Testis (tissue), 3 donors: ENCODE data around the gene KHK. TPM values are rescaled to one million over a fixed set of nuclear protein-coding genes. Genes with fewer than 3 reads are reported as not detected.

Experiments used
- DNase-seq: peaks from one replicate; pipeline ENCODE4 v3.0.0-alpha.2; 2019
- H3K27ac ChIP-seq, 2 donors: fragments of 200-600 bp; sonication (generic); one replicate each; pipeline ENCODE4 v1.5.1; 2019
- H3K27me3 ChIP-seq: fragments of 200-600 bp; sonication (generic); one replicate; pipeline ENCODE4 v1.5.1; 2019
- H3K36me3 ChIP-seq: fragments of 200-600 bp; sonication (generic); one replicate; pipeline ENCODE4 v1.5.1; 2017; ENCODE audit warnings: low read depth; ENCODE audit errors: missing control alignments
- H3K4me1 ChIP-seq: fragments of 200-600 bp; sonication (generic); one replicate; pipeline ENCODE4 v1.5.1; 2019
- H3K4me3 ChIP-seq, 2 donors: fragments of 200-600 bp; sonication (generic); one replicate each; pipeline ENCODE4 v1.5.1; 2017 to 2019
- H3K9me3 ChIP-seq: fragments of 200-600 bp; sonication (generic); one replicate; pipeline ENCODE4 v1.5.1; 2017
- CTCF ChIP-seq, 3 experiments: fragments of 450-650 bp in 2 of 3; fragments of 200-600 bp in 1 of 3; sonication (generic) in 1 of 3; IDR thresholded peaks; one replicate each; pipeline ENCODE4 v1.5.1; 2016 to 2019; ENCODE audit warnings: antibody characterized with exemption in 3 of 3, mild to moderate bottlenecking in 2 of 3, moderate library complexity in 1 of 3
- POLR2A ChIP-seq: fragments of 450-650 bp; IDR thresholded peaks from one replicate; pipeline ENCODE4 v1.6.1; 2017; ENCODE audit warnings: antibody characterized with exemption, mild to moderate bottlenecking, moderate library complexity
- WGBS, 2 donors: methylation state at CpG; one replicate each; pipeline ENCODE4 v1.1.5; 2018; 5-methylcytosine and 5-hydroxymethylcytosine counted together
- intact Hi-C: fragments of 100-400 bp; cut with DNase I; formaldehyde crosslinking; loops from one replicate; pipeline ENCODE4 v1.15.1; 2023; ENCODE audit warnings: low total_unique reads
- polyA plus RNA-seq: library from polyadenylated mRNA; stranded (reverse); fragments of 350-450 nt; fragmentation: Illumina TruSeq; extraction: RNeasy Lipid Tissue Mini Kit (QIAGEN cat#74804); gene quantifications from one replicate; pipeline ENCODE4 v1.2.3, GENCODE V29; 2014; ENCODE audit warnings: low read depth, low replicate concordance; ENCODE audit not compliant: insufficient read depth
- total RNA-seq, 2 donors: library from RNA; depleted of rRNA; stranded (reverse); fragments of >200 nt; gene quantifications; one replicate each; pipeline ENCODE4 v1.2.3, GENCODE V29; 2016

KHK gene
- total and polyA plus RNA-seq, 3 donors from 2014 or later, result 5.3 to 13.4 (median 11.5) TPM

- no peak overlapping the region for H3K4me3 ChIP-seq
- H3K27ac ChIP-seq, result no peak overlapping the region
- H3K4me1 ChIP-seq, result peaks cover 11% of the 10 kb centered on the region
- TF ChIP-seq POLR2A, result no peak
- no peak for TF ChIP-seq CTCF (IDR thresholded peaks at IDR 0.05)
- H3K36me3 ChIP-seq, result no peaks in the 10 kb centered on the region
- DNase-seq, result no peak
- 90% methylated on average over 3 to 7 of the region's 7 CpGs for WGBS, 2 donors
- no peaks in the 10 kb centered on the region for H3K9me3 ChIP-seq
- no peaks in the 10 kb centered on the region for H3K27me3 ChIP-seq
- intact Hi-C loops, result no loop called here
Measured at GRCh38 chr2:27136751-27137150, 50.2 kb downstream of the KHK start.

- intact Hi-C loops, result no loop called here
- Histone ChIP-seq H3K4me3 (no peak overlapping the region), H3K27me3 (no peaks in the 10 kb centered on the region), H3K36me3 (no peaks in the 10 kb centered on the region), H3K27ac (no peak overlapping the region), H3K9me3 (no peaks in the 10 kb centered on the region), H3K4me1 (peaks cover 11% of the 10 kb centered on the region)
- 91 to 92% methylated on average over 14 to 21 of the region's 21 CpGs for WGBS, 2 donors
- TF ChIP-seq CTCF (IDR thresholded peaks at IDR 0.05), result no peak
- TF ChIP-seq POLR2A, result no peak
- no peak for DNase-seq
Measured at GRCh38 chr2:27137322-27137935, 50.9 kb downstream of the KHK start.

GRCh38 chr2:27138111-27138510 lies 51.5 kb downstream of the KHK start:
- Histone ChIP-seq H3K4me3 (no peak overlapping the region), H3K27ac (no peak overlapping the region), H3K36me3 (no peaks in the 10 kb centered on the region), H3K9me3 (no peaks in the 10 kb centered on the region), H3K4me1 (peaks cover 5% of the 10 kb centered on the region), H3K27me3 (no peaks in the 10 kb centered on the region)
- DNase-seq, result no peak
- intact Hi-C loops, result no loop called here
- TF ChIP-seq POLR2A (no peak), CTCF (IDR thresholded peaks at IDR 0.05) (no peak)
- 73 to 78% methylated on average over 7 of the region's 7 CpGs for WGBS, 2 donors

- Histone ChIP-seq H3K9me3 (no peaks in the 10 kb centered on the region), H3K4me3 (no peak within 1 kb of the TSS), H3K27me3 (no peaks in the 10 kb centered on the region), H3K4me1 (no peaks in the 10 kb centered on the region), H3K36me3 (no peaks in the 10 kb centered on the region), H3K27ac (no peak within 1 kb of the TSS)
- no peak for DNase-seq
- no peak for TF ChIP-seq POLR2A
- no peak for TF ChIP-seq CTCF (IDR thresholded peaks at IDR 0.05)
- 77 to 91% methylated on average over 4 of the region's 4 CpGs for WGBS, 2 donors
- intact Hi-C loops, result no loop called here
Measured at GRCh38 chr2:27139310-27139709, 52.7 kb downstream of the KHK start, which contains the start of gene PRR30. TSS of gene PRR30 (minus strand) at chr2:27139410. CDS start at chr2:27138329, 1,081 bp downstream.

GRCh38 chr2:27143285-27143684 lies 56.7 kb downstream of the KHK start:
- Histone ChIP-seq H3K27me3 (no peaks in the 10 kb centered on the region), H3K36me3 (no peaks in the 10 kb centered on the region), H3K9me3 (no peaks in the 10 kb centered on the region), H3K27ac (no peak overlapping the region), H3K4me3 (no peak overlapping the region), H3K4me1 (no peaks in the 10 kb centered on the region)
- WGBS, 2 donors, result 86 to 95% methylated on average over 1 of the region's 1 CpG
- intact Hi-C loops, result no loop called here
- no peak for DNase-seq
- TF ChIP-seq POLR2A (no peak), CTCF (IDR thresholded peaks at IDR 0.05) (no peak)
